IgD-negative memory B cell (primary cell): ENCODE measurements around the gene OSGIN1. TPM values are rescaled to one million over a fixed set of nuclear protein-coding genes. Genes with fewer than 3 reads are reported as not detected.
A peak's percentile ranks its signal among the peaks of the same experiment; 100 is the strongest.

Source experiments
- H3K27ac Mint-ChIP-seq, 3 donors: one replicate each; pipeline ENCODE4 v1.8.0; 2020 to 2022; ENCODE audit warnings: mild to moderate bottlenecking in 3 of 3, mixed read lengths in 3 of 3, moderate library complexity in 1 of 3
- H3K27me3 Mint-ChIP-seq: one replicate; pipeline ENCODE4 v1.8.0; 2021; ENCODE audit warnings: mixed read lengths
- H3K36me3 Mint-ChIP-seq: one replicate; pipeline ENCODE4 v1.8.0; 2020; ENCODE audit warnings: mild to moderate bottlenecking, mixed read lengths
- H3K4me1 Mint-ChIP-seq, 3 donors: one replicate each; pipeline ENCODE4 v1.8.0; 2020 to 2022; ENCODE audit warnings: mixed read lengths in 3 of 3, mild to moderate bottlenecking in 1 of 3
- H3K4me3 Mint-ChIP-seq, 4 donors: one replicate each; pipeline ENCODE4 v1.8.0; 2020 to 2022; ENCODE audit warnings: mild to moderate bottlenecking in 4 of 4, mixed read lengths in 4 of 4, moderate library complexity in 3 of 4
- H3K9me3 Mint-ChIP-seq, 3 donors: one replicate each; pipeline ENCODE4 v1.8.0; 2020 to 2021; ENCODE audit warnings: mixed read lengths in 3 of 3, mild to moderate bottlenecking in 1 of 3
- polyA plus RNA-seq: library from polyadenylated mRNA; unstranded; fragments of 300-500 nt; fragmentation: Illumina TruSeq; gene quantifications from one replicate; pipeline ENCODE4 v1.2.3, GENCODE V29; 2021

Gene OSGIN1
- polyA plus RNA-seq, 1 donor from 2014 or later, result 0.46 TPM

DNA sequence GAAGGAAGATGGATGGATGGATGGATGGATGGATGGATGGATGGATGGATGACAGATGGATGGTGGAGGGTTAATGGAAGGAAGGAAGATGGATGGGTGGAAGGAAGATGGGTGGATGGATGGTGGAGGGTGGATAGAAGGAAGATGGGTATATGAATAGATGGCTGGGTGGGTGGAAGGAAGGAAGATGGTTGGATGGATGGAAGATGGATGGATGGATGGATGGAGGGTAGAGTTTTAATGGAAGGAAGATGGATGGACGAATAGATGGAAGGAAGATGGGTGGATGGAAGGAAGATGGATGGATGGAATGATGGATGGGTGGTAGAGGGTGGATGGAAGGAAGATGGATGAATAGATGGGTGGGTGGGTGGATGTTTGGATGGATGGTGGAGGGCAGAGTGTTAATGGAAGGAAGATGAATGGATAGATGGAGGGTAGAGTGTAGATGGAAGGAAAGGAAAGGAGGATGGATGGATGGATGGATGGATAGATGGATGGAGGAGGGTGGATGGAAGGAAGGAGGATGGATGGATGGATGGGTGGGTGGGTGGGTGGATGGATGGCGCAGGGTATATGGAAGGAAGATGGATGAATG is 32.0 kb upstream of the OSGIN1 start:
- Mint-ChIP-seq H3K27me3 (no peaks in the 10 kb centered on the region), H3K4me3 (peak overlapping the region in 1 of 4 donors; percentile 6), H3K9me3 (peaks cover 0 to 1% (median 0%) of the 10 kb centered on the region in 3 donors), H3K36me3 (peaks cover 17% of the 10 kb centered on the region), H3K27ac (no peak overlapping the region), H3K4me1 (peaks cover 0 to 1% (median 0%) of the 10 kb centered on the region in 3 donors)

DNA sequence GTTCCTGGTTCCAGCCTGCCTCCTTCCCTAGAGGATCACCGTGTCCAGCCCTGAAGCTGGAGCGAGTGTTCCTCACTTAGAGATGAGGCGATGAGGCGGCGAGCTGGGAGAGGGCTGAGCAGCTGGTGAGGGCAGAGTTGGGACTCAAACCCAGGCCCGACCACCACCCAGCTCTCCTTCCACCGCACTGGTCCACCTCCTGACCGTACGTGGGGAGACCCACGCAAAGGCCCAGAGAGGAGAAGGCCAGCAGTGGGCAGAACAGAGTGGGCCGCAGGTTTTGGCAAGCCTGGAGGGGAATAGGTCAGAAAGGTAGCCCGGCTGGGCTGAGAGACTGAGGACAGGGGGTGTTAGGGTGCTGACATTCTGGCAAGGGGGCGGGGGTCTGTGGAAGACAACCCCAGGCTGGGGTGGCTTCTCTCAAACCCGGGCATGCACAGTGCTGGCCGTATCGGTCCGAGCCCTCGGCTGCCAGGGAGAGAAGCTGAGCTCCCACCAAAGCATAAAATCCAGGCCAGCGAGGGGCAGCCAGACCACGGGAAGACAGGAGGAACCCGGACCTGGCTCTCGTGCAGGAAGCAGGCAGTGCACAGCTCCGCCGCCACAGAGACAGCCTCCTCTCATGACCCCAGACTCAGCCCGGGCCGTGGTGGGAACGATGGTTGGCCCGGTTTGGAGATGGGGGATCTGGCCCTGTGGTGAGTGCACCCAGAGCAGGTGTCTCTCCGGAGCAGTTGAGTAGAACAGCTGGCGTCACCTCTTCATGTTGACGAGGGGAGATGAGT is 29.3 kb upstream of the OSGIN1 start:
- H3K27me3 Mint-ChIP-seq, result no peaks in the 10 kb centered on the region
- H3K9me3 Mint-ChIP-seq, result no peaks in the 10 kb centered on the region
- H3K27ac Mint-ChIP-seq, result no peak overlapping the region
- peaks cover 15% of the 10 kb centered on the region for H3K36me3 Mint-ChIP-seq
- no peak overlapping the region for H3K4me3 Mint-ChIP-seq
- peaks cover 0 to 1% (median 0%) of the 10 kb centered on the region in 3 donors for H3K4me1 Mint-ChIP-seq

DNA sequence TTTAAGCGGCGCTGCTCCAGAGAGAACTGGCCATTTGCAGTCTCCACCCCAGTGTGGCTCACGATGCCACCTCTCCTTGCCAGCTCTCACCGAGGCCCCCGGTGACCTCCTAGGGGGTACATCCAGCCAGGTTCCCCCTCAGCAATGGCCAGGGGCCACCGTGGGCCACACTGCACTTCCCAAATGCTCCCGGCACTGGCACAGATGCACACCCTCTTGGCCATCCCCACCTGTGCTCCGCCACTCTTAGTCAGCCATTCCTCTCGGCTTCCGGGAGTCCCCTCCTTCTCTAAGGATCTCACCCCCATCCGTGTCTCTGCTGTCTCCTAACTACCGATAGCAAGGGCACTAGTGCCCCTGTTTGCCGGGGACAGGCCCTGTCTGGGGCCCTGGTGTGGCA is 28.4 kb upstream of the OSGIN1 start:
- Mint-ChIP-seq H3K4me1 (peaks cover 0 to 1% (median 0%) of the 10 kb centered on the region in 3 donors), H3K27ac (no peak overlapping the region), H3K36me3 (peaks cover 9% of the 10 kb centered on the region), H3K9me3 (no peaks in the 10 kb centered on the region), H3K27me3 (no peaks in the 10 kb centered on the region), H3K4me3 (no peak overlapping the region)

DNA sequence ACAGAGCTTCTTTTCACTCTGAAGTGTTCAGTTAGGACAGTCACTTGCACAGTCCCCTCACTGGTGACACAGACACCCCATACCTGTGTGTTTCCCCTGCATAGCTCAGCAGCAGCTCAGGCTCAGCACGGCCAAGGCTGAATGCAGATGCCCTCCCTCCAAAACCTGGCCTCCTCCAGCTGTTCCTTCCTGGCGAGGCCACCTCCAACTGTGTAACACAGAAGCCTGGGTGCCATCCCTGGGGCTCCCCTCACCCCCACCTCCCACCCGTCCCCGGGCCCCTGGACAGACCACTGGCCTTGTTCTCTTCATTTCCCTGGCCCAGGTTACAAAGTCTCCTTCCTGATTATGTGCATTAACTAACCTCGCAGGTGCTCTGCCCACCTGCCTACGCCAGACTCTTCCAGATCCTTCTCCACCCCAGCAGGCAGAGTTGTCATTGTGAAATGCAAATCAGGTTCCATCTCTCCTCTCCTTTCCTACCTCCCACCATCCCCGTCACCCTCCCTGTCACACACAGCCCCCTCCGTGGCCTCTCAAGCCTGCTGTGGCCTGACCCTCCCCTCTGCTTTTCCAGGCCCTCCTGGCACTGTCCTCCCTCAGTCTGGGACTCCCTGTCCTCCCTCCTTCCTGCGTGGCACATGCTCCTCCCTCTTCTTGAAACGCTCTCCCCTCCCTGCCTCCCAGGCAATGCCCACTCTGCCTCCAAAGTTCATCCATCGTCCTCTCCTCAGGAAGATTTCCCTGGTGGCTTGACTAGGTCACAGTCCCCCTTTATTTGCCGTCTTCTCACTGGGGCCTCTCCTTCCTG is 27.7 kb upstream of the OSGIN1 start:
- Mint-ChIP-seq H3K27me3 (no peaks in the 10 kb centered on the region), H3K9me3 (no peaks in the 10 kb centered on the region), H3K27ac (no peak overlapping the region), H3K4me1 (peaks cover 0 to 1% (median 0%) of the 10 kb centered on the region in 3 donors), H3K36me3 (peaks cover 9% of the 10 kb centered on the region), H3K4me3 (no peak overlapping the region)

DNA sequence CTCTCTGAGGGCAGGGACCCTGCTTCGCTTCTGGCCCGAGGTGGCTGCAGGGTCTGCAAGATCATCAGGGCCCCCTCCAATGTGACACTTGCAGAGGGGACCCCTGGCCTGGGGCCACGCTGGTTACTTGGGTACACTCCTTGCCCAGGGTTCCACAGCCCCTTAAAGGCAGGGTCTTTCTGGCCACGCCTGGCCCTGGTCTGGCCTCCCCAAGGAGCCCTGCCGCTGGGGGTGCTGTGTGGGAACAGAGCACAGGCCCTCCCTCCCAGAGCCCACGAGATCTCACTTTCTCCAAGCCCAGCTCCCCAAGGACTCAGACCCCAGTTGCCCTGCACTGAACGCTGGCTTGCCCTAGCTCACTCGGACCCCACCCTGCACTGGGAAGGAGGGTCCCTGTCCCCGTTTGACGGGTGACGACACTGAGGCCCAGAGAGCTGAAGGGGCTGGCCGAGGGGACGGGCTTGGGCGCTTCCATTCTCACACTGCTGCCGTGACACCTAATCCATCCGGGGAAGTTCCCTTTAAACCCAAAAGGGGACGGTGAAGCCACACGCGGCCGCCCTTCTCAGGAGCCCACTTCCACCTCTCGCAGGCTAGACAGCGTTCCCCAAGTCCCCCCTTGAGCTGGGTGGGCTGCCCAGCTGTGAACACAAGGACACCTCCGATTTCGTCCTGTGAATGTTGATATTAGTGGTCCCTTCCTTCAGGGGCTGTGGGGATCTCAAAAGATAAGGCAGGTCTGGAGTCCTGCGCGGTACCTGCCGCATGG is 26.9 kb upstream of the OSGIN1 start:
- Mint-ChIP-seq H3K27ac (no peak overlapping the region), H3K4me1 (peaks cover 0 to 1% (median 0%) of the 10 kb centered on the region in 3 donors), H3K4me3 (no peak overlapping the region), H3K9me3 (no peaks in the 10 kb centered on the region), H3K36me3 (peaks cover 3% of the 10 kb centered on the region), H3K27me3 (no peaks in the 10 kb centered on the region)

DNA sequence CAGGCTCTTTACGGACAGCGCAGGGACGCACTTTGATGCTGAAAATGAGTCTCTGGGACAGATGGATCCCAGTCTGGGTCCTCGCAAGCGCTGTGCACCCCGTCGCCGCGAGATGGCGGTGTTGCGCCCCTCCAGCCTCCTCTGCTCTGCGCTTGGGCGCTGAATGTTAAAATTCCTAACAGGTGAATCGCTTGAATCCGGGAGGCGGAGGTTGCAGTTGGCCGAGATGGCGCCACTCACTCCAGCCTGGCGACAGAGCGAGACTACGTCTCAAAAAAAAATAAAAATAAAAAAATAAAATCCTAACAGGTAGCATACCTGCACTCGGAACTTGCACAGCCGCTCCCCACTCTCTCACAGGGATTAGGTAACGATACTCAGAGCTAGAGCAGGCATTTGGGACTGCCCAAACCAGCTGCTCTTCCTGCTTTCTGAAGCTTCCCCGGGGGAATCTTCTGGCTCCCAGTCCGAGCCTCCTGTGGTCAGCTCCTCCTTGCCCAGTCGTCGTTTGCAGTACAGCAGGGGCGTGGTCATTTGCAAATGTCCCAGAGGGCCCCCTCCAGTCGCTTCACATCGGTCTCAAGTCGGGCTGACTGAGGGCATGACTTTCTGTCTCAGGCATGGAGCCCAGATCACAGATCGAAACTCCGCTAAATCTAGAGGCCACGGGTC is 26.2 kb upstream of the OSGIN1 start:
- H3K27ac Mint-ChIP-seq, result no peak overlapping the region
- H3K27me3 Mint-ChIP-seq, result no peaks in the 10 kb centered on the region

DNA sequence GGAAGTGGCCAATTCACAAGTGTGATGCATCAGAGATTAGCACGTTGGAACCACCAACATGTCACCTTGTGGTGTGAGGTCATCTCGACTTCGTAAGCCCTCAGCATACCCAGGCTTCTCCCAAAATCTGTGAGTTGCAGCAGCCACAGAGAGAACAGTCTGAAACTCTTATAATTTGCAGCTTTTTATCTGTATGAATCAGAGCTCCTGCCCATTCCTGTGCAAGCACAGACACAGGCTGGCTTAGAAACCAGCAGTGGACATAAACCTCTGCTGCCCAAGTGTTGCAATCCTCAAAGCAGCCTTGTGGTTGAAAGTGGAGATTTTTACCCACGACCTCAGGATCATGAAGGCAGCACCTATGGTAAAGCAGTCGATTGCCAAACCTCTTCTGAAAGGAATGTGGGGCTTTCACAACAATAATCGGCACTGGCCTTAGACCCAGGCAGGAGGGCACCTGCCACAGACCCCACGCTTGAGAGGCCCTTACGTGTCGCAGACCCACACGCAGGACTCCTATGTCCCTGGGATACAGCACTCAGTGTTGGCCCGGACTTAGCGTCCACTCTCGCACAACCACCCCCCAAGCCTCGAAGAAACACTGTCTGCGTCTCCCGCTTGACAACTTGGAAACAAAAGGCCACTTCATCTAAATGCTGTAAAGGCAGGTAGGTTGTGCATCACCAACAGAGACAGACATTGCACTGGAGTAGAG is 24.5 kb upstream of the OSGIN1 start:
- H3K27me3 Mint-ChIP-seq, result no peaks in the 10 kb centered on the region
- H3K9me3 Mint-ChIP-seq, result no peaks in the 10 kb centered on the region
- no peak overlapping the region for H3K4me3 Mint-ChIP-seq
- no peak overlapping the region for H3K27ac Mint-ChIP-seq
- H3K4me1 Mint-ChIP-seq, result peaks cover 0 to 1% (median 0%) of the 10 kb centered on the region in 3 donors
- peaks cover 1% of the 10 kb centered on the region for H3K36me3 Mint-ChIP-seq

More for the DNA sequence above, 26.2 kb upstream of the OSGIN1 start:
- peaks cover 0 to 1% (median 0%) of the 10 kb centered on the region in 3 donors for H3K4me1 Mint-ChIP-seq
- H3K36me3 Mint-ChIP-seq, result peaks cover 3% of the 10 kb centered on the region
- no peaks in the 10 kb centered on the region for H3K9me3 Mint-ChIP-seq
- H3K4me3 Mint-ChIP-seq, result no peak overlapping the region

DNA sequence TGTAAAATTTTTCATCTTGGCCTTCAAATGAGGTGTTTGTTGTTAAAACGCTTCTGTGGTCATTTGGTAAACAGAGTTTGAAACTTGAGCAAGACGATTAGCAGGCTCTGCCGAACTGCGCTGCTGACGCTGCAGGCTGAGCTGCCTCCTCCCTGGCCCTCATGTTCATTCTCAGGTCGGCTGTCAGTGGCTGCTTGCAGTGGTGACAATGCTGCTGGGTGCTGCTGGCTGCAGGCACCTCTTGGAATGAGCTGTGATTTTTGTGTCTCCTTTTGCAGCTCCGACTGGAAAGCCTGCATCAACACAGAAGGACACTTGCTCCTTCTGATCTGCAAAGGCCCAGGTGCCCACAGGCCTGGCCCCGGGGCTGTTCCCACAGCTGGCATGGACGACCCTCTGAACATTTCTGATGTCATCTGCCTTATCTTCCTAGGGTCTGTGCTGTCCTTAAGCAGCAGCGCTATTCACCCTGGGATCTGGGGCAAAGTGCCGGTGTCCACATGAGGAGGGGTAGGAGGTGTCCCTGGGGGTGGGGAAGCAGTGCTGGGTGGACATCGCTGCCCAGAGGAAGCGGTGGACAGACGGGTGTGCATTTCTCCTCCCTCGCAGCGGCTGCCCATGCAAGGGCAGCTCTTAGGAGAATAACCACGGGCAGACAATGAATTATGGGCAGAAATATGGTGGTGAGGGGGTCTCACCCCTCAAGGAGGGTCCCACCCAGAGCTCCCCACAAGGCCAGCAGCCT is 23.1 kb upstream of the OSGIN1 start:
- Mint-ChIP-seq H3K36me3 (peaks cover 1% of the 10 kb centered on the region), H3K9me3 (no peaks in the 10 kb centered on the region), H3K4me1 (peaks cover 0 to 1% (median 0%) of the 10 kb centered on the region in 3 donors), H3K27me3 (no peaks in the 10 kb centered on the region), H3K27ac (no peak overlapping the region), H3K4me3 (no peak overlapping the region)

DNA sequence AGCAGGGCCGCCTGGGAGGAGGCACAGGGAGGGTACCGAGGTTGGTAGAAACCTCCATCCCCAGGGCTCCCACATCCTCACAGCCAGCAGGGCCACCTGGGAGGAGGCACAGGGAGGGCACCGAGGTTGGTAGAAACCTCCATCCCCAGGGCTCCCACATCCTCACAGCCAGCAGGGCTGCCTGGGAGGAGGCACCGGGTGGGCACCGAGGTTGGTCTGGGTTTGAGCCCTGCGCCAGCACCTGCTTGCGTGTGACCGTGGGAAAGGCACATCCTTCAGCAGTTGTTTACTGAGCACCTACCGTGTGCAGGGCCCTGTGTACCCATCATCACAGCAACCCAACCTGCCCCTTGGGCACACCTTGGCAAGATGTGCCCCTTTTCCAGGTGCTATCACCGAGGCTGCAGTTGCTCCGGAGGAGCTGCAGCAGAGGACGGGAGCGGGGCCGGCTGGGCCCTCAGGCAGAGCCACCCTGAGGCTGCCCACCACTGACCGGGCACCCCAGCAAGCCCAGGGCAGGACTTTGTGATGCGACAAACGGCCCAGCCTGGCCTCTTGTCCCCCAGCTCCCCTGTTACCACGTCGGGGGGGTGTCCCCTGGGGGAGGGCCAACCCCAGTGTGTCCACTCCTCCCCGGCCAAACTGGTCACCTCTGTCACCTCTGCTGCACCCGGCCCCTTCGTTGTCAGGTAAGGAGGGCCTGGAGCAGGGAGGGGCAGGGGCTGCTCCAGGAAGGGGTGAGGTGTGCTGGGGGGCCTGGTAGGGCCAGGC is 22.1 kb upstream of the OSGIN1 start:
- no peaks in the 10 kb centered on the region for H3K27me3 Mint-ChIP-seq
- H3K4me3 Mint-ChIP-seq, result no peak overlapping the region
- H3K36me3 Mint-ChIP-seq, result peaks cover 1% of the 10 kb centered on the region
- H3K27ac Mint-ChIP-seq, result no peak overlapping the region
- no peaks in the 10 kb centered on the region for H3K9me3 Mint-ChIP-seq
- H3K4me1 Mint-ChIP-seq, result no peaks in the 10 kb centered on the region

DNA sequence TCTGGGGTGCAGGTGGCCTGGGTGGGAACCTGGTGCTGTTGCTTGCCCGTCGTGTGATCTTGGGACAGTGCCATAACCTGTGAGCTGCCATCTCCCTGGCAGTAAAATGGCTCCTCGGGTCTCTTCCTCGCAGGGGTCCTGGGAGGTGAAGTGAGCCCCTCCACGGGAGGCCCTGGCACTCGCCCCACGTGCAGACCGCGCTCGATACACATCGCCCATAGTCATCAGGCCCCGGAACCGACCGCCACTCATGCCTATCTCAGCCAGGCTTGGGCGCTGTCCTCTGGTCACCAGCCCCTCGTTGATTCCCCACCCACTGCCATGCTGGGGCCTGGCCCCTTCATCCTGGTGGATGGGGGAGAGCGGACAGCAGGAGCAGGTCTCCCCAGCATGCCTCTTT is 21.5 kb upstream of the OSGIN1 start:
- Mint-ChIP-seq H3K36me3 (peaks cover 1% of the 10 kb centered on the region), H3K27me3 (no peaks in the 10 kb centered on the region), H3K4me1 (no peaks in the 10 kb centered on the region), H3K4me3 (no peak overlapping the region), H3K9me3 (no peaks in the 10 kb centered on the region), H3K27ac (no peak overlapping the region)

DNA sequence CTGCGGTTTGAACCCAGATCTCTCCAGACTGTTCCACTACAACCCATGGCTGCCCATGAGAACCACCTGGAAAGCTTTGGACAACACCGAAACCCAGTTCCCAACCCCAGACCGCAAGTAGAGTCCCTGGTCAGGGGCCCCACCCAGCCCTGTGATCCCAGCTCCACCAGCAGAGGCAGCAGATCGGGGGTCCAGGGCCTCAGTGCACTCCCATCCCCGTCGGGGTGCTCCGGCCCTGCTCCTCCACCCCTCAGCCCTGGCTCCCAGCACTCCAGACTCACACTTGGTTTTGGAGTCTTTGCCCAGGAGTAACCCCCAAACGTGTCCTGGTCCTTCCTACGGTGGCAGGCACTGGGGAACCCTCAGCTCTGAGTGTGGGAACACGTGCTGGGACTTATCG is 20.7 kb upstream of the OSGIN1 start:
- H3K27me3 Mint-ChIP-seq, result no peaks in the 10 kb centered on the region
- H3K4me3 Mint-ChIP-seq, result no peak overlapping the region
- H3K4me1 Mint-ChIP-seq, result no peaks in the 10 kb centered on the region
- peaks cover 0 to 2% (median 0%) of the 10 kb centered on the region in 3 donors for H3K9me3 Mint-ChIP-seq
- no peak overlapping the region for H3K27ac Mint-ChIP-seq
- H3K36me3 Mint-ChIP-seq, result peaks cover 1% of the 10 kb centered on the region

DNA sequence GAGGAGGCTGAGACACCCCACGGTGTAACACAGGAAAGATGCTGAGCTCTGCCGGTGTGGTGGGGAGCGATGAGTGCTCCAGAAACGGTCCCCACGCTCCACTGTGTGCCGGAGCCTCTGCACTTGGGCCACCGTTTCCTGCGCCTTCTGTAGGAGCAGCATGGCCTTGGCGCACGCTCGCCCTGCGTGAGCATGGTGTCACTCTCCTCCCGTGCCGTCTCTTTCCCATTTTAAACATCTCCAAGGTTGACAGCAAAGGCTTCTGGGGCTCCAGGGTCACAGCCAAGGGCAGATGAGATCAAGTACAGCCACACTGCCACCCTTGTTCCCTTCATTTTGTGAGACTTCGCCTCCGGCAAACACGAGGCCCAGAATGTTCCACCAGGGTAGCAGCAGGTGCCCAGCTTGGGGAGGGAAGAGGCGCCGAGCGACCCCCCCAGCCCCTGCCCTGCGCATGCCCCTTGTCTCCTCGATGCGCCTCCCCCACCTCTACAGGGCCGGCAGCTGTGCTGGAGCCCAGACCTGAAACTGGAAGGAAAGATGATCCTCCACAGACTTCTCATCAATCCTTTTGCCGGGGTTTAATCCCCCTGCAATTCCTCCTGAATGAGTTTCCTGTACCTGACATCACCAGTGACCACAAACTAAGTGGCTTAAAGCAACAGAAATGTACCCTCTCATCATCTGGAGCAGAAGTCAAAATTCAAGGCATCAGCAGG is 19.9 kb upstream of the OSGIN1 start:
- Mint-ChIP-seq H3K27ac (no peak overlapping the region), H3K36me3 (peaks cover 1% of the 10 kb centered on the region), H3K4me3 (no peak overlapping the region), H3K9me3 (peaks cover 0 to 3% (median 0%) of the 10 kb centered on the region in 3 donors), H3K27me3 (no peaks in the 10 kb centered on the region), H3K4me1 (no peaks in the 10 kb centered on the region)
